ENCODE measurements around the gene ICAM2.

ICAM2 gene

DNA sequence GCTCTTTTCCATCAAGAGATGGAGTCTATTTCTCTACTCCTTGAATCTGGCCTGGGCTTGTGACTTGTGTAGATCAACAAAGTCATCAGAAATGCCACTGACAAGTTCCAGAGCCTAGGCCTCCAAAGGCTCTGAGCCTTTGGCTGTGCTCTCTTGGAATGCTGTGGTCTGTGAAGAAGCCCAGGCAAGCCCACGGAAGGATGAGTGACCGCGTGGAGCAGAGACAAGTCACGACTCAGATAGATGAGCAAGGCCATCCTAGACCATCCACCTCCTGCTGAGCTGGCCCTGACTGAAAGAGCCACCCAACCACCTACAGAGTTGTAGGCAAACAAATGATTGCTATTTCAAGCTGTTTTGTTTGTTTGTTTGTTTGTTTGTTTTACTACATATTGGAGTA lies 11.6 kb upstream of the ICAM2 start:
- TF ChIP-seq TAF1 (IDR thresholded peaks at IDR 0.05; ENCODE audit: borderline replicate concordance, insufficient read depth, low read length) (no peak), FOXP2 (optimal IDR thresholded peaks at IDR 0.05; ENCODE audit: borderline replicate concordance, extremely low read depth, extremely low read length, insufficient read depth) (no peak), POLR2AphosphoS5 (IDR thresholded peaks at IDR 0.05; ENCODE audit: low read depth, low read length) (no peak), SIN3A (IDR thresholded peaks at IDR 0.05; ENCODE audit: borderline replicate concordance, insufficient read depth, low read length) (no peak)
- TF ChIP-seq, protein P1, sequence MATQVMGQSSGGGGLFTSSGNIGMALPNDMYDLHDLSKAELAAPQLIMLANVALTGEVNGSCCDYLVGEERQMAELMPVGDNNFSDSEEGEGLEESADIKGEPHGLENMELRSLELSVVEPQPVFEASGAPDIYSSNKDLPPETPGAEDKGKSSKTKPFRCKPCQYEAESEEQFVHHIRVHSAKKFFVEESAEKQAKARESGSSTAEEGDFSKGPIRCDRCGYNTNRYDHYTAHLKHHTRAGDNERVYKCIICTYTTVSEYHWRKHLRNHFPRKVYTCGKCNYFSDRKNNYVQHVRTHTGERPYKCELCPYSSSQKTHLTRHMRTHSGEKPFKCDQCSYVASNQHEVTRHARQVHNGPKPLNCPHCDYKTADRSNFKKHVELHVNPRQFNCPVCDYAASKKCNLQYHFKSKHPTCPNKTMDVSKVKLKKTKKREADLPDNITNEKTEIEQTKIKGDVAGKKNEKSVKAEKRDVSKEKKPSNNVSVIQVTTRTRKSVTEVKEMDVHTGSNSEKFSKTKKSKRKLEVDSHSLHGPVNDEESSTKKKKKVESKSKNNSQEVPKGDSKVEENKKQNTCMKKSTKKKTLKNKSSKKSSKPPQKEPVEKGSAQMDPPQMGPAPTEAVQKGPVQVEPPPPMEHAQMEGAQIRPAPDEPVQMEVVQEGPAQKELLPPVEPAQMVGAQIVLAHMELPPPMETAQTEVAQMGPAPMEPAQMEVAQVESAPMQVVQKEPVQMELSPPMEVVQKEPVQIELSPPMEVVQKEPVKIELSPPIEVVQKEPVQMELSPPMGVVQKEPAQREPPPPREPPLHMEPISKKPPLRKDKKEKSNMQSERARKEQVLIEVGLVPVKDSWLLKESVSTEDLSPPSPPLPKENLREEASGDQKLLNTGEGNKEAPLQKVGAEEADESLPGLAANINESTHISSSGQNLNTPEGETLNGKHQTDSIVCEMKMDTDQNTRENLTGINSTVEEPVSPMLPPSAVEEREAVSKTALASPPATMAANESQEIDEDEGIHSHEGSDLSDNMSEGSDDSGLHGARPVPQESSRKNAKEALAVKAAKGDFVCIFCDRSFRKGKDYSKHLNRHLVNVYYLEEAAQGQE (IDR thresholded peaks at IDR 0.05; ENCODE audit: insufficient read depth in 1 of 2, low read depth in 2 of 2, low read length in 2 of 2), result no peak

DNA sequence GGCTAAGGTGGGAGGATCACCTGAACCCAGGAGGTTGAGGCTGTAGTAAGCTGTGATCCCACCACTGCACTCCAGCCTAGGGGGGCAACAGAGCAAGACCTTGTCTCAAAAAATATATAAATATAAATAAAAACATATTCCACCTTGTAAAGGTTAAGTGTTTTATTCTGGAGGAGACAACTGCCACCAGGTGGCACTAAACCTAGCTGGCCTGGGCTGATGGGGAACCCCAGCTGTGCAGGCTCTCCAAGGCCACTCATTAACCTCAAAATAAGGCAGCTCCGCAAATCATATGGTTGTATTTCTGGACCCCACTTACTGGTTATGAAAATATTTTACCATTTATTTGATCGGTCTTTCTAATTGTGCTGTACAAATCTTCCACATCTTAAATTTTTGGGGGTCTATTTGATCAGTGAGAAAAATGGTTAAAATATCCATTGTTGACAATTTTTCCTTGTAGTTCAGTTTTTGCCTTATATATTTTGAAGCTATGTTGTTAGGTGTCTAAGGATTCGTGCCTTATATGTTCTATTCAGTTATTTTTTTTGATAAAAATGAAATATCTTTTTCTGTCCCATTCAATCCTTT lies 8.5 kb upstream of the ICAM2 start:
- TF ChIP-seq TAF1 (IDR thresholded peaks at IDR 0.05; ENCODE audit: borderline replicate concordance, insufficient read depth, low read length), result no peak
- no peak for TF ChIP-seq FOXP2 (optimal IDR thresholded peaks at IDR 0.05; ENCODE audit: borderline replicate concordance, extremely low read depth, extremely low read length, insufficient read depth)
- no peak for TF ChIP-seq SIN3A (IDR thresholded peaks at IDR 0.05; ENCODE audit: borderline replicate concordance, insufficient read depth, low read length)
- TF ChIP-seq, protein P1 (IDR thresholded peaks at IDR 0.05; ENCODE audit: insufficient read depth in 1 of 2, low read depth in 2 of 2, low read length in 2 of 2), result no peak
- TF ChIP-seq POLR2AphosphoS5 (IDR thresholded peaks at IDR 0.05; ENCODE audit: low read depth, low read length), result no peak

DNA sequence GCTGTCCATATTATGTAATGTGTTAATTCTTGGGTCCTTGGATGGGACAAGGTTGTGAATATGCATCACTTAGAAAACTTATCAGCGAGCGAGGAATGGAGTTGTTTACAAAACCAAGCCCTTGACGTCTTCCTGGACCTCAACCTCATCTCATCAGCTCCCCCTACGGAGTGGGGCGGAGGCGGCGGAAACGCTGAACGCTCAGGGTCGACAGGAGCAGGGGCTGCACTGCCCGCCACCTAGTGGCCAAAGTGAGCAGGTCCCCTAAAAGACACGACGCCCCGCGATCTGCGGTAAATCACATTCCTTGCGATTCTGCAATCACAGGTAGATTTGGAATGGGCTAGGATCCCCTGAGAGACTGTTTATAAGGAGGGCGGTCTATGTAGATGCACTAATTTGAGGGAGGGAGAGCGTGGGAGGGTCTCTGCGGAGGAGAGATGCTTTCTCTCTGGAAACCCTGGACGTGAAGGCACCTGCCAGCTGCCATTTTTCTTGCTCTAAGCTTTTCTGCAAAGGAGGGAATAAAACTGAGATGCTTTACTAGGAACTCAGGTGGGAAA lies 5.4 kb upstream of the ICAM2 start:
- TF ChIP-seq POLR2AphosphoS5 (IDR thresholded peaks at IDR 0.05; ENCODE audit: low read depth, low read length), result no peak
- TF ChIP-seq FOXP2 (optimal IDR thresholded peaks at IDR 0.05; ENCODE audit: borderline replicate concordance, extremely low read depth, extremely low read length, insufficient read depth), result peak; percentile 73

DNA sequence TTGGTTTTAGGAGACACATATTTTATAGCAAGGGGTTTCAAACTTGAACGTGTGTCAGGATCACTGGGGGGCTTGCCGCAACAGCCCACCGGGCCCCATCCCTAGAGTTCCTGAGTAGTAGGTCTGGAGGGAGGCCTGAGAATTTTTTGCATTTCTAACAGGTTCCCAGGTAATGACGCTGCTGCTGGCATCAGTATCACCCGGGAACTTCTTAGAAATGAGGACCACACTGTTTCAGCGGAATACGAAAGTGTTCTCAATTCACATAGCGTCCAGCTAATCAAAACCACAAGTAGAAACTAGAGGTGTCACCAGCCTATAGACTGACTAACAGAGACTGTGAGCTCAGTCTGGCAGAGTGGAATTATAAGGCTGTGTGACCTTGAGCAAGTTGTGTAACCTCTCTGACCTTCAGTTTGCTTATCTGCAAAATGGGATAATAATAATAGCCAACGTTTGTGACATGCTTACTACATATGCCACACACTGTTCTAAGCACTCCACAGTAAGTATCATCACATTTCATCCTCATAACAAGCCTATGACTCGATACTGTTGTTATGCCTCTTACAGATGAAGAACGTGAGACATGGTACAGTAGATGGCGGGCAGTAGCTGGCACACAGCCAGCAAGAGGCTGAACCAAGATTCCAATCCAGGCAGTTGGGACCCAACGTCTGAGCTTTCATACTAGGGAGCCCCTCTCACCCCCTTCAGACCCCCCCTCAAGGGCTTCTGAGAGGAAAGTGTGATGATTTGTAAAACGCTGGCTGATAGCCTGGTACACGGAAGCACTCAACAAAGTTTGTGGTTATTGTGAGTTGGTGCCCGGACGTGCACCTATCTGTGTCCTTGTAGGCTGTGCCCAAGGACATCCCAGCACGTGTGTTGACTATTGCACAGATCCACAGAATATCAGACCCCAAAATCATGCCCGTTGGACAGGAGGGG lies 4.6 kb upstream of the ICAM2 start:
- no peak for TF ChIP-seq POLR2AphosphoS5 (IDR thresholded peaks at IDR 0.05; ENCODE audit: low read depth, low read length)
- no peak for TF ChIP-seq FOXP2 (optimal IDR thresholded peaks at IDR 0.05; ENCODE audit: borderline replicate concordance, extremely low read depth, extremely low read length, insufficient read depth)
- TF ChIP-seq, protein P1 (IDR thresholded peaks at IDR 0.05; ENCODE audit: insufficient read depth in 1 of 2, low read depth in 2 of 2, low read length in 2 of 2), result no peak
- no peak for TF ChIP-seq SIN3A (IDR thresholded peaks at IDR 0.05; ENCODE audit: borderline replicate concordance, insufficient read depth, low read length)
- no peak for TF ChIP-seq TAF1 (IDR thresholded peaks at IDR 0.05; ENCODE audit: borderline replicate concordance, insufficient read depth, low read length)

DNA sequence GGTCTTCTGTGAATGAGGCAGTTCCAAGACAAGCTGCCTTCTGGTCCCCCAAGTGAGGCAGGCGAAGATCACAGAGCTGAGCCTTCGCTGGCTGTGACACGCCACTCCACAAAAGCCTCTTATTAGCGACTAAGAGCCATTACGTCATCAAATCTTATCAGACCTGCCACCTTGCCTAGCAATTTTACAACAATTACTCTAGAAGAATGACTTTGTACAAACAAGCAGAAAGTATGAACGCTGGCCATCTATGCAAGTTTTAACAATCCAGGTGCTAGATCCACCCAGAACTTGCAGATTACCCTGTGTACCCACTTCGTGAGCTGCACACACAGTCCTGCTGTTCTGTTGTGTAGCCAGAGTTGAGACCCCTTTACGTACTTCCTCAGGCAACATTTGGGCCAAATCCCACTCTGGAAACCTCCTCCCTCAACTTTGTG lies 3.8 kb upstream of the ICAM2 start:
- TF ChIP-seq TAF1 (IDR thresholded peaks at IDR 0.05; ENCODE audit: borderline replicate concordance, insufficient read depth, low read length) (no peak), SIN3A (IDR thresholded peaks at IDR 0.05; ENCODE audit: borderline replicate concordance, insufficient read depth, low read length) (no peak), POLR2AphosphoS5 (IDR thresholded peaks at IDR 0.05; ENCODE audit: low read depth, low read length) (no peak), FOXP2 (optimal IDR thresholded peaks at IDR 0.05; ENCODE audit: borderline replicate concordance, extremely low read depth, extremely low read length, insufficient read depth) (no peak)
- TF ChIP-seq, protein P1 (IDR thresholded peaks at IDR 0.05; ENCODE audit: insufficient read depth in 1 of 2, low read depth in 2 of 2, low read length in 2 of 2), result no peak
